ENCODE results near the gene EYS. TPM values are rescaled to one million over a fixed set of nuclear protein-coding genes. Genes with fewer than 3 reads are reported as not detected.

EYS gene
- total and polyA plus RNA-seq, 3 experiments from 2014 or later: not detected

- no peaks in the 10 kb centered on the region for H3K4me1 Mint-ChIP-seq
- Histone ChIP-seq H3K4me3 (ENCODE audit: low read length) (no peak overlapping the region), H3K36me3 (ENCODE audit: insufficient read depth, low read length) (no peaks in the 10 kb centered on the region), H3K27ac (ENCODE audit: low read depth, low read length) (no peak overlapping the region), H3K4me1 (ENCODE audit: insufficient read depth, low read length) (no peaks in the 10 kb centered on the region), H3K27me3 (ENCODE audit: insufficient read depth, low read length, poor library complexity, severe bottlenecking) (no peaks in the 10 kb centered on the region), H3K9me3 (ENCODE audit: low read length) (no peaks in the 10 kb centered on the region)
- no peak for DNase-seq
- peaks cover 8 to 10% of the 10 kb centered on the region in 2 donors for H3K27me3 Mint-ChIP-seq
- H3K4me3 Mint-ChIP-seq: no peak overlapping the region
- no peak overlapping the region for H3K27ac Mint-ChIP-seq
- no peaks in the 10 kb centered on the region for H3K9me3 Mint-ChIP-seq
- ChIA-PET CTCF (no interaction called here), POLR2A (no interaction called here)
- H3K36me3 Mint-ChIP-seq: no peaks in the 10 kb centered on the region
Measured at GRCh38 chr6:63795826-63796225, 1911.2 kb downstream of the EYS start.

- Mint-ChIP-seq H3K4me3 (no peak overlapping the region), H3K9me3 (no peaks in the 10 kb centered on the region), H3K27me3 (peaks cover 5 to 10% of the 10 kb centered on the region in 2 donors), H3K4me1 (no peaks in the 10 kb centered on the region), H3K36me3 (no peaks in the 10 kb centered on the region), H3K27ac (no peak overlapping the region)
- DNase-seq: no peak
- ChIA-PET CTCF (no interaction called here), POLR2A (no interaction called here)
- Histone ChIP-seq H3K4me1 (ENCODE audit: insufficient read depth, low read length) (no peaks in the 10 kb centered on the region), H3K4me3 (ENCODE audit: low read length) (no peak overlapping the region), H3K27ac (ENCODE audit: low read depth, low read length) (no peak overlapping the region), H3K36me3 (ENCODE audit: insufficient read depth, low read length) (no peaks in the 10 kb centered on the region), H3K9me3 (ENCODE audit: low read length) (no peaks in the 10 kb centered on the region), H3K27me3 (ENCODE audit: insufficient read depth, low read length, poor library complexity, severe bottlenecking) (no peaks in the 10 kb centered on the region)
Measured at GRCh38 chr6:63795006-63795405, 1912.0 kb downstream of the EYS start.

GRCh38 chr6:63793465-63794137 lies 1913.4 kb downstream of the EYS start:
- POLR2A ChIA-PET: no interaction called here
- H3K36me3 Mint-ChIP-seq: no peaks in the 10 kb centered on the region
- H3K4me1 Mint-ChIP-seq: no peaks in the 10 kb centered on the region
- H3K4me3 Mint-ChIP-seq: no peak overlapping the region
- no peaks in the 10 kb centered on the region for H3K9me3 Mint-ChIP-seq
- Histone ChIP-seq H3K4me3 (ENCODE audit: low read length) (no peak overlapping the region), H3K9me3 (ENCODE audit: low read length) (no peaks in the 10 kb centered on the region), H3K36me3 (ENCODE audit: insufficient read depth, low read length) (no peaks in the 10 kb centered on the region), H3K4me1 (ENCODE audit: insufficient read depth, low read length) (no peaks in the 10 kb centered on the region), H3K27me3 (ENCODE audit: insufficient read depth, low read length, poor library complexity, severe bottlenecking) (no peaks in the 10 kb centered on the region), H3K27ac (ENCODE audit: low read depth, low read length) (no peak overlapping the region)
- DNase-seq: no peak
- CTCF ChIA-PET: no interaction called here
- peaks cover 5% of the 10 kb centered on the region in 2 donors for H3K27me3 Mint-ChIP-seq
- no peak overlapping the region for H3K27ac Mint-ChIP-seq

GRCh38 chr6:63792736-63793464 lies 1914.1 kb downstream of the EYS start:
- POLR2A ChIA-PET: no interaction called here
- H3K4me1 Mint-ChIP-seq: no peaks in the 10 kb centered on the region
- CTCF ChIA-PET: no interaction called here

GRCh38 chr6:63790334-63790733 lies 1916.7 kb downstream of the EYS start:
- no peaks in the 10 kb centered on the region for H3K27me3 ChIP-seq (ENCODE audit: insufficient read depth, low read length, poor library complexity, severe bottlenecking)
- Mint-ChIP-seq H3K27me3 (peaks cover 7 to 9% of the 10 kb centered on the region in 2 donors), H3K9me3 (no peaks in the 10 kb centered on the region), H3K27ac (no peak overlapping the region), H3K4me1 (no peaks in the 10 kb centered on the region), H3K4me3 (no peak overlapping the region), H3K36me3 (no peaks in the 10 kb centered on the region)
- POLR2A ChIA-PET: no interaction called here
- CTCF ChIA-PET: no interaction called here
- H3K27ac ChIP-seq (ENCODE audit: low read depth, low read length): no peak overlapping the region
- H3K4me1 ChIP-seq (ENCODE audit: insufficient read depth, low read length): no peaks in the 10 kb centered on the region
- H3K9me3 ChIP-seq (ENCODE audit: low read length): no peaks in the 10 kb centered on the region
- no peak overlapping the region for H3K4me3 ChIP-seq (ENCODE audit: low read length)
- no peaks in the 10 kb centered on the region for H3K36me3 ChIP-seq (ENCODE audit: insufficient read depth, low read length)
- DNase-seq: no peak

More at GRCh38 chr6:63792736-63793464, 1914.1 kb downstream of the EYS start:
- no peaks in the 10 kb centered on the region for H3K4me1 ChIP-seq (ENCODE audit: insufficient read depth, low read length)
- no peak for DNase-seq
- no peaks in the 10 kb centered on the region for H3K36me3 ChIP-seq (ENCODE audit: insufficient read depth, low read length)
- H3K27me3 ChIP-seq (ENCODE audit: insufficient read depth, low read length, poor library complexity, severe bottlenecking): no peaks in the 10 kb centered on the region
- Mint-ChIP-seq H3K27ac (no peak overlapping the region), H3K27me3 (peaks cover 4 to 5% of the 10 kb centered on the region in 2 donors), H3K9me3 (no peaks in the 10 kb centered on the region), H3K36me3 (no peaks in the 10 kb centered on the region), H3K4me3 (no peak overlapping the region)
- no peak overlapping the region for H3K4me3 ChIP-seq (ENCODE audit: low read length)
- H3K27ac ChIP-seq (ENCODE audit: low read depth, low read length): no peak overlapping the region
- no peaks in the 10 kb centered on the region for H3K9me3 ChIP-seq (ENCODE audit: low read length)

GRCh38 chr6:63789699-63790098 lies 1917.3 kb downstream of the EYS start:
- Histone ChIP-seq H3K4me3 (ENCODE audit: low read length) (no peak overlapping the region), H3K9me3 (ENCODE audit: low read length) (no peaks in the 10 kb centered on the region), H3K36me3 (ENCODE audit: insufficient read depth, low read length) (no peaks in the 10 kb centered on the region), H3K4me1 (ENCODE audit: insufficient read depth, low read length) (no peaks in the 10 kb centered on the region), H3K27me3 (ENCODE audit: insufficient read depth, low read length, poor library complexity, severe bottlenecking) (no peaks in the 10 kb centered on the region), H3K27ac (ENCODE audit: low read depth, low read length) (no peak overlapping the region)
- Mint-ChIP-seq H3K4me3 (no peak overlapping the region), H3K4me1 (no peaks in the 10 kb centered on the region), H3K27ac (no peak overlapping the region), H3K36me3 (no peaks in the 10 kb centered on the region), H3K9me3 (no peaks in the 10 kb centered on the region), H3K27me3 (peaks cover 6 to 13% of the 10 kb centered on the region in 2 donors)
- DNase-seq: no peak
- ChIA-PET POLR2A (no interaction called here), CTCF (no interaction called here)

GRCh38 chr6:63788569-63788968 lies 1918.5 kb downstream of the EYS start:
- CTCF ChIA-PET: no interaction called here

GRCh38 chr6:63787021-63787420 lies 1920.0 kb downstream of the EYS start:
- H3K9me3 ChIP-seq (ENCODE audit: low read length): no peaks in the 10 kb centered on the region

More at GRCh38 chr6:63788569-63788968, 1918.5 kb downstream of the EYS start:
- H3K4me3 ChIP-seq (ENCODE audit: low read length): no peak overlapping the region
- Mint-ChIP-seq H3K36me3 (no peaks in the 10 kb centered on the region), H3K27me3 (peaks cover 3 to 24% of the 10 kb centered on the region in 2 donors), H3K27ac (no peak overlapping the region), H3K4me3 (no peak overlapping the region), H3K9me3 (peaks cover 0 to 2% (median 0%) of the 10 kb centered on the region in 5 donors), H3K4me1 (no peaks in the 10 kb centered on the region)
- no peaks in the 10 kb centered on the region for H3K4me1 ChIP-seq (ENCODE audit: insufficient read depth, low read length)
- DNase-seq: no peak
- H3K27ac ChIP-seq (ENCODE audit: low read depth, low read length): no peak overlapping the region
- no peaks in the 10 kb centered on the region for H3K9me3 ChIP-seq (ENCODE audit: low read length)
- H3K36me3 ChIP-seq (ENCODE audit: insufficient read depth, low read length): no peaks in the 10 kb centered on the region
- no peaks in the 10 kb centered on the region for H3K27me3 ChIP-seq (ENCODE audit: insufficient read depth, low read length, poor library complexity, severe bottlenecking)
- POLR2A ChIA-PET: no interaction called here

More at GRCh38 chr6:63787021-63787420, 1920.0 kb downstream of the EYS start:
- no peak for DNase-seq
- no peaks in the 10 kb centered on the region for H3K36me3 ChIP-seq (ENCODE audit: insufficient read depth, low read length)
- Mint-ChIP-seq H3K27ac (no peak overlapping the region), H3K4me3 (no peak overlapping the region), H3K27me3 (peaks cover 5 to 39% of the 10 kb centered on the region in 2 donors), H3K36me3 (no peaks in the 10 kb centered on the region), H3K9me3 (peaks cover 0 to 2% (median 0%) of the 10 kb centered on the region in 5 donors), H3K4me1 (no peaks in the 10 kb centered on the region)
- no peaks in the 10 kb centered on the region for H3K27me3 ChIP-seq (ENCODE audit: insufficient read depth, low read length, poor library complexity, severe bottlenecking)
- ChIA-PET POLR2A (no interaction called here), CTCF (no interaction called here)
- no peaks in the 10 kb centered on the region for H3K4me1 ChIP-seq (ENCODE audit: insufficient read depth, low read length)
- no peak overlapping the region for H3K27ac ChIP-seq (ENCODE audit: low read depth, low read length)
- no peak overlapping the region for H3K4me3 ChIP-seq (ENCODE audit: low read length)

Measured in CD8-positive, alpha-beta memory T cell (primary cell).